ENCODE measurements around the gene MAPK1.

MAPK1 gene

GRCh38 chr22:21714059-21714770, 153.2 kb downstream of the MAPK1 start:
- Mint-ChIP-seq H3K4me1 (ENCODE audit: low read depth) (peaks cover 5% of the 10 kb centered on the region), H3K27me3 (no peaks in the 10 kb centered on the region), H3K9me3 (ENCODE audit: low read depth) (no peaks in the 10 kb centered on the region), H3K36me3 (no peaks in the 10 kb centered on the region), H3K27ac (no peak overlapping the region), H3K4me3 (no peak overlapping the region)

- Mint-ChIP-seq H3K27me3 (no peaks in the 10 kb centered on the region), H3K9me3 (ENCODE audit: low read depth) (no peaks in the 10 kb centered on the region), H3K36me3 (no peaks in the 10 kb centered on the region), H3K4me3 (no peak overlapping the region), H3K4me1 (ENCODE audit: low read depth) (peaks cover 5% of the 10 kb centered on the region), H3K27ac (no peak overlapping the region)
Observed at GRCh38 chr22:21713428-21714058, 153.9 kb downstream of the MAPK1 start.

GRCh38 chr22:21712751-21713427, 154.6 kb downstream of the MAPK1 start:
- Mint-ChIP-seq H3K27me3 (no peaks in the 10 kb centered on the region), H3K27ac (no peak overlapping the region), H3K4me3 (no peak overlapping the region), H3K9me3 (ENCODE audit: low read depth) (no peaks in the 10 kb centered on the region), H3K36me3 (no peaks in the 10 kb centered on the region), H3K4me1 (ENCODE audit: low read depth) (peaks cover 5% of the 10 kb centered on the region)

DNA sequence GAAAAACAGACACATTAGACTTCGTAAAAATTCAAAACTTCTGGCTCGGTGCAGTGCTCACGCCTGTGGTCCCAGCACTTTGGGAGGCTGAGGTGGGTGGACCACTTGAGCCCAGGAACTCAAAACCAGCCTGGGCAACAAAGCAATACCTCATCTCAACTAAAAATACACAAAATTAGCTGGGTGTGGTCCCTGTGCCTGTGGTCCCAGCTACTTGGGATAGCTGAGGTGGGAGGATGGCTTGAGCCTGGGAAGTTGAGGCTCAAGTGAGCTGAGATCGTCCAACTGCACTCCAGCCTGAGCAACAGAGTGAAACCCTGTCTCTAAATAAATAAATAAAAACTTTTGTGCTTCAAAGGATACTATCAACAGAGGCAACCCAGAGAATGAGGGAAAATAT, 155.6 kb downstream of the MAPK1 start:
- Mint-ChIP-seq H3K36me3 (no peaks in the 10 kb centered on the region), H3K9me3 (ENCODE audit: low read depth) (no peaks in the 10 kb centered on the region), H3K4me3 (no peak overlapping the region), H3K4me1 (ENCODE audit: low read depth) (peaks cover 5% of the 10 kb centered on the region), H3K27ac (no peak overlapping the region), H3K27me3 (no peaks in the 10 kb centered on the region)

DNA sequence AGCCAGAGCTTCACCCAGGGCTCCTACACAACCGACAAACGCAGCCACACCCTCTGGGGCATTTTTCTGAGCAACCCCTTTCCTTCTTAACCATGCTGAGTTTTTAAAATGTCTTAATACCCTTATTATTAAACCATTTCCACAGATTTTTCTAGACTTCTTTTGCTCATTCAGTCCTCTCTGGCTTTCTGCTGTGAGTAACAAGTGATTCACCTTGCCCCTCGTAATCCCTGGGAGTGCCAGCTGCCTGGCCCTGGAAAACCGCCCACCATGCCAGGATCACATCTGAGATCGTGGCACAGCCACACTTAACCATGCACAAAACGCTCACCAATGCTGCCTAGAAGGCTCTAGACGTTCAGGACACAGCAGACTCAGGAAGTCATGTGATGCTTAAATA, 157.3 kb downstream of the MAPK1 start:
- no peaks in the 10 kb centered on the region for H3K27me3 Mint-ChIP-seq

DNA sequence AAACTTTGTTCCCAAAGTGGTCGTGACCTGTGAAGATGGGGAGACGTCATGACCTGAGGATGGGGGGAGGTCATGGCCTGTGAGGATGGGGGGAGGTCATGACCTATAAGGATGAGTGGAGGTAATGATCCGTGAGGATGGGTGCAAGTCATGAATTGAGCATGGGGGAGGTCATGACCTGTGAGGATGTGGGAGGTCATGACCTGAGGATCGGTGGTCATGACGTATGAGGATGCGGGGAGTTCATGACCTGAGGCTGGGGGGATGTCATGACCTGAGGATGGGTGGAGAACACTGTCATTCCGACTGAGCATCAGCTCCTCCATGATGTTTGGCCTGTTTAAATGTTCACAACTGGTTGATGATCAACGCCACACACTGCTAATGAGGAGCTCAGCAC, 157.8 kb downstream of the MAPK1 start:
- H3K27ac Mint-ChIP-seq, result no peak overlapping the region
- peaks cover 5% of the 10 kb centered on the region for H3K4me1 Mint-ChIP-seq (ENCODE audit: low read depth)
- H3K9me3 Mint-ChIP-seq (ENCODE audit: low read depth), result no peaks in the 10 kb centered on the region
- H3K4me3 Mint-ChIP-seq, result no peak overlapping the region
- no peaks in the 10 kb centered on the region for H3K36me3 Mint-ChIP-seq
- no peaks in the 10 kb centered on the region for H3K27me3 Mint-ChIP-seq

More for the DNA sequence above, 157.3 kb downstream of the MAPK1 start:
- H3K9me3 Mint-ChIP-seq (ENCODE audit: low read depth), result no peaks in the 10 kb centered on the region
- no peaks in the 10 kb centered on the region for H3K36me3 Mint-ChIP-seq
- H3K4me1 Mint-ChIP-seq (ENCODE audit: low read depth), result peaks cover 5% of the 10 kb centered on the region
- H3K4me3 Mint-ChIP-seq, result no peak overlapping the region
- H3K27ac Mint-ChIP-seq, result no peak overlapping the region

DNA sequence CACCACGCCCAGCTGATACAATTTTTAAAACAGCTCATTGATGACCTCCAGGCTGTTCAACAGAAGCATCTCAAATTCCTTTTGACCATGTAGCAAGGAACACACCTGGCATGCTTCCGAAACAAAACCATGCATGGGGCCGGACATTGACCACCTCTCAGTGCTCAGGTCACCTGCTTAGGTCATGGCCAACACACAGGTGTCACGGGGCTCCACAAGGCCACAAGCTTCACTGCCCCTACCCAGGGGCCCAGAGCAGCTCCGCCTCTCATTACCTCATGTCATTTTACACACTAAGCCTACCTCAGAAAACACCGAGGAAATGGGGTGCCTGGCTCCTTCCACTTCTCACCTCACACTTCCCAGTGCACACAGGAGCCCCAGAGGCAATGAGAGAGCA, 158.5 kb downstream of the MAPK1 start:
- Mint-ChIP-seq H3K27me3 (no peaks in the 10 kb centered on the region), H3K27ac (no peak overlapping the region), H3K4me1 (ENCODE audit: low read depth) (peaks cover 5% of the 10 kb centered on the region), H3K9me3 (ENCODE audit: low read depth) (no peaks in the 10 kb centered on the region), H3K4me3 (no peak overlapping the region), H3K36me3 (no peaks in the 10 kb centered on the region)

- no peak overlapping the region for H3K4me3 Mint-ChIP-seq
- H3K27ac Mint-ChIP-seq, result no peak overlapping the region
- no peaks in the 10 kb centered on the region for H3K4me1 Mint-ChIP-seq (ENCODE audit: low read depth)
- no peaks in the 10 kb centered on the region for H3K27me3 Mint-ChIP-seq
- H3K36me3 Mint-ChIP-seq, result no peaks in the 10 kb centered on the region
- H3K9me3 Mint-ChIP-seq (ENCODE audit: low read depth), result no peaks in the 10 kb centered on the region
Observed at GRCh38 chr22:21707677-21708076, 159.8 kb downstream of the MAPK1 start.

Measured in activated naive CD8-positive, alpha-beta T cell (primary cell).